EH (cell line): ENCODE data around the gene ZNF771.
A peak's percentile ranks its signal among the peaks of the same experiment; 100 is the strongest.

Source experiments
- DNase-seq: peaks from one replicate; pipeline ENCODE4 v3.0.0-alpha.2; 2015; ENCODE audit warnings: low read depth

The ZNF771 gene

DNA sequence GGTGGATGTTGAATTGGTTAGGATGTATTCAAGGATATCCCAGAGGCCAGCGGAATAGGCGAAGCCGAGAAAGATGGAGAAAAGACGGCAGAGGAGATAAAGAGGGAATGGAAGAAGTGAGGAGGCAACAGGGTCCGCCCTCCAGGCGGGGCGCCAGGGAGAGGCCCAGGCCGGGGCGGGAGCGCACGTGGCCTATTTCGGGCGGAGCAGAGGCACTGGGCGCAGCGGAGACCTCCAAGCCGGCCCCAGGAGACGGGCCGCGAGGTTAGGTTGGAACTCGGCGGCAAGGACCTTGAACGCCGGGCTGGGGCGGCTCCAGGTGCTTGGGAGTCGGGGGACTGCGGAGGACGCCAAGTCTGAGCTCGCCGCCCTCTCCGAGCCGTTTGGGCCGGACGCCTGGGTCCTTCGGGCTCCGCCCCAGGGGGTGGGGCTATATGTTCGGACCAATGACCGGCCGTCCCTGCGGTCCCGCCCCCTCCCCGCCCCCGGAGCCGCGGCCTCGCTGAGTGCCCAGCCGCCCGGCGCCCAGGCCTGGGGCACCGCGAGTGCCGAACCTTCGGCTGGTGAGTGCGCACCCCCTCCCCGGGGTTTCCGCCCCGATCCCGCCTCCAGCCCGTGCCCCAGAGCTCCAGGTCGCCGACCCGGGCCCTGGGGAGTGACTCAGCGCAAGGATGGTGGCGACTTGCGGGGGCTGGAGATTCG is at the start of gene ZNF771:
TSS of gene ZNF771 (plus strand) at position 505 of the 702 bp plus-strand sequence. CDS start 448 bp downstream, outside the sequence.
- peak; percentile 87 for DNase-seq

DNA sequence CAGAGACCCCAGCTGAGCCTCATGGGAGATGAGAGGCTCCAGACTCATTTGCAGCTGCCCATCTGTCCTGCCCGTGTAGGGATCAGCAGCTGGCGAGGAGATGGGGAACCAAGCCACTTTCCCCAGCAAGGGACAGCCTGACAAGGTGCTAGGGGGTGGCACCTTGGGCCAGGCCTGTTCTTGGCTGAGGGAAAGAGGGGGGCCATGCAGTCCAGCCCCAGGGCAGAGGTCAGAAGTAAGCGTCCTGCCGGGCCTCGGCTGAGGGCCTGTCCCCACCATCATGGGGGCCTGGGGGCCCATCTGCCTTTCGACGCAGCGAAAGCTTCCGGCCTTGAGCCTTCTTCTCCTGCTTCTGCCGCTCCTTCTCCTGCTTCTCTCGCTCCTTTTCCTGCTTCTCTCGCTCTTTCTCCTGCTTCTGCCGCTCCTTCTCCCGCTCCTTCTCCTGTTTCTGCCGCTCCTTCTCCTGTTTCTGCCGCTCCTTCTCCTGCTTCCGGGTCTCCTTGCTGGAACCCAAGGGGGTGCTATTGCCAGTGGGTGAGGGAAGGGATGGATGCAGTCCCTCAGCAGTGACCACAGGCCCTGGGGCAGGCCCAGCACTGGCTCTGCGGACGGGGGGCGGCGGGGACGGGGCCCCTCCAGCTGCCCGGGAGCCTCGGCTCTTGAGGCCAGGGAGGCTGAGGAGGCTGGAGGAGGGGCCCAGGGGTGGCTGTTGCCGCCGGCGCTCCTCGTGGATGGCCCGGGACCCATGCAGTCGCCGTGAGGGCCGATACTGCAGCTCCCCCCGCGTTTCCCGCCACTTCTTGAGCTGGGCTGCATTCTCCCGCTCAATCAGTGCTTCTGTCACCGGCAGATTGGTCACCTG is 49.5 kb upstream of the ZNF771 start:
- DNase-seq: no peak

DNA sequence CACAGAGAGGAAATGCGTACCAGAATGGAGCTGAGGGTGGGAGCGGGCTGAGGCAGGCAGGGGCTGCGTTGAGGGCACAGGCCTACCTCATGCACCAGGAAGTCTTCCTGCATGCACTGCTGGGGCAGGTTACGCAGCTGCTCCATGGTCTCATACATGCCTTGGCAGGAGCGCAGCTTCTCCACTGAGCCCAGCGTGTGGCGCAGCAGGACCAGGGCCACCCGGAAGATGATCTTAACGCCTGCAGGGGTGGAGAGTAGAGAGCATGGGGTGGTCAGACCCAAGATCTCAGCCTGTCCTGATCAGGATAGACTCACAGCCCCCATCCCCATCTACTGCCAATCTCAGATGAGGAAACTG is 48.8 kb upstream of the ZNF771 start:
- no peak for DNase-seq

DNA sequence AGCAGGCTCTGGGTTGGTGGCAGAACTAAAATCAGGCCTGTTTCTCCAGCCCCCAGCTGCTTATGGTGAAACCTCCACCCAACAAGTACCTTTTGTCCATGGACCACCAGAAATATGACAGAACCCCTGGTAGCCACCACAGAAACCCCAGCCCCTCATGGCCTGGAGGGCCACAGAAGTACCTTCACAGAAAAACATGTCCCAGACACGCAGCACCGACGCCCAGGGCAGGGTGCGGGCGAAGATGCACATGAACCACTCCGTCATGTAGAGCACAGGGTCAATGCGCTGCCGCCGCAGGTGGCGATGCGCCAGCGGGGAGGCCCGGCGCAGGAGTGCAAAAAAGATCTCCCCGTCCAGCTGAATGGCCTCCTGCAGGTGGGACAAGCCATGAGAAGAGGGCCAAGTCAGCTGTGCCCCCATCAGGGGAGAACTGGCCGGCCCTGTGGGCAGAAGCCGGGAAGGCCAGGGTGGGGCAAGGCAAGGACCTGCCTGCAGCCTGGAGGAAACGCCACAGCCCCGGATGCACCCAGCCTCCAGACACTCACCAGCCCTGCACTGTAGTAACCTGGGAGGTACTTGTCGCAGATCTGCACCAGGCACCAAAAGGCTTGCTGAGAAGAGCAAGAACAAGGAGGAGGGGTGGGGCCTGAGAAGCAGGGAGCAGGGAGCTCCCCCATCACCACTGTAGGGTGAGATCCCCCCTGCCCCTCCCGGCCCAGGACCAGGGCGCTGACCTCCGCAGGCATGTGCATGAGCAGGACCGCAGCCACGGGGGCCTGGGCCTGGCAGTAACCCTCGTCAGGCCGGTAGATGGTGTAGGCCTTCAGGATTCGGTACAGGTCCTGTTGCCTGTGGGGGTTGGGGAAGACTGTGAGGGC is 48.2 kb upstream of the ZNF771 start:
- DNase-seq: no peak

DNA sequence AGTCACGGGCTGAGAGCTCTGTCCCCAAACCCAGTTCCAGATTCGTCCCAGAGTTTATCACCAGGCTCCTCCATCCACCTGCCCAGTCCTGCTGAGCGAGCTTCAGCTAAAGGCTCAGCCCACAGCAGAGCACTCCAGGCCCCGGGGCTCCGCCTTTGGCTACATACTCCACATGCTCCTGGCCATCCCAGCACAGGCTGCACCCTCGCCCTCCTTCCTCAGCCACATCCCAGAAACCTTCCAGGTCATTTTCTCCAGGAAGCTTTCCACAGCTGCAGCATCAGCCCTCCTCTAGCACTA is 47.6 kb upstream of the ZNF771 start:
- no peak for DNase-seq

DNA sequence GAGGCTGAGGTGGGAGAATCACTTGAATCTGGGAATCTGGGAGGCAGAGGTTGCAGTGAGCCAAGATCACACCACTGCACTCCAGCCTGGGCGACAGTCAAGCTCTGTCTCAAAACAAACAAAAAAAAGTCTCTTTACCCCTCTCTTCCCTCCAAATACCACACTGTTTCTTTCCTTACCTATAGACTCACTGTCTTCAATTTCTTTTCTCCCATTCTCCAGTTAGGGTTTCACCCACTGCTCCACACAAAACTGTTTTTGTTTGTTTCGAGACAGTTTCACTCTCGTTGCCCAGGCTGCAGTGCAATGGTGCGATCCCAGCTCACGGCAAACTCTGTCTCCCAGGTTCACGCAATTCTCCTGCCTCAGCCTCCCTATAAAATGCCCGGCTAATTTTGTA is 46.2 kb upstream of the ZNF771 start:
- no peak for DNase-seq

DNA sequence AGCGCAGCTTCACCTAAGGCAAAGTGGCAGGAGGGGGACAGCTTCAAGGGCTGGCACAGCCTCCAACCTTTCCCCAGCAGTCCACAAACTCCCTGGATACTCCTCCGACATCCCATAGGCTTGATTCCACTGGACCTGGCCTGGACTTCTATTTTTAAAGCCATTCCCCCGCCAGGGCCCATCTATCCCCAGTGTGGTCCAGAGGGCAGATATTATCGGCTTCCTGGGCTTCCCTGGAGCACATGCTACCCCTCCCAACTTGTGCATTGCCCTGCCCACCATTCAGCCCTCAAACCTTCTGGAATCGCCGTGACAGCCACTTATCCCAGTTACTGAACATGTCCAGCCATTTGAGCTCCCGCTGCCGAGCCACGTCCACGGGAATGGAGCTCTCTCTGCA is 42.2 kb upstream of the ZNF771 start:
- DNase-seq: no peak

DNA sequence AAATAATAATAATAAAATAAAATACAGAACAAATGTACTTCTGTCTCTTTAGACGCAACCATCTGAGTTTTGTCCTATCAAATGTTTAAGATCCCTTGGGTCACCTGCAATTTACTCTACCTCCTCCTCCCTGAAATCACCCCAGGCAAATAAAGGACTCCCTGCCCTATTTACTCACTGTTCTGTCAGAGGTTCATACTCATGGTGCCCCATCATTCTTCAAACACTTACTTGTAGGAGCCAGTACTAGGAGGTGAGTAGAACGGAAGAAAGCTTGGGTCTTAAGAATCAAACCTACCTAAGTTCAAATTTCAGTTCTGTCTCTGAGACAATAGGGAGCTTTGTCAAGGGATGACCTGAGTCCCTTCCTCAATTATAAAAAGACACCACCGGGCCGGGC is 40.9 kb upstream of the ZNF771 start:
- DNase-seq: no peak

DNA sequence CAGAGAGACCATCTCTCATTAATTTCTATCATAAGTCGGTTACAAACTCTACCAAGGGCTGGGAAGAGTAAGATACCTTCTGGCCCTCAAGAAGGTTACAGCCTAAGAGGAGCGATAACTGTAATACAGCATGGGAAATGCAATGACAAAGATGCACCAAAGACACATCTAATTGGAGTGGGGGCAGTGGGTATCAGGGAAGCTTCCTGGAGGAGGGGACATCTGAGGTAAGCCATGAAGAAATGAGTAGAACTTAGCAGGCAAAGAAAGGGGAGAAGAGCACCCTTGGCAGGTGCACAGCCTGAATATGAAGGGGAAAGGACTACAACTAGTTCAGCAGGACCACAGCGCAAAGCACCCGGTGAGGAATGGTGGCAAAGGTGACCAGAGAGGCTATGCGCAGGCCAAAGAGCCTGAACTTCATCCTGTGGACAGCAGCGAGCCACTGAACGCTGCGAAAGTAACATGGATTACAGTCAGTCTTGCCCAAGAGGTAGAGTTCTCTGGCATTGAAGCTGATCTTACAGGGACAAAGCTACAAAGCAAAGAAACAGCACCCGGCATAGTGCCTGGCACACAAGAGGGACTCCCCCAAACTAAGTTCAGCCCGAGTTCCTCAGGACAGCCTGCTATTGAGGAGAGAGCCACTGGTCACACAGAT is 39.9 kb upstream of the ZNF771 start:
- no peak for DNase-seq

DNA sequence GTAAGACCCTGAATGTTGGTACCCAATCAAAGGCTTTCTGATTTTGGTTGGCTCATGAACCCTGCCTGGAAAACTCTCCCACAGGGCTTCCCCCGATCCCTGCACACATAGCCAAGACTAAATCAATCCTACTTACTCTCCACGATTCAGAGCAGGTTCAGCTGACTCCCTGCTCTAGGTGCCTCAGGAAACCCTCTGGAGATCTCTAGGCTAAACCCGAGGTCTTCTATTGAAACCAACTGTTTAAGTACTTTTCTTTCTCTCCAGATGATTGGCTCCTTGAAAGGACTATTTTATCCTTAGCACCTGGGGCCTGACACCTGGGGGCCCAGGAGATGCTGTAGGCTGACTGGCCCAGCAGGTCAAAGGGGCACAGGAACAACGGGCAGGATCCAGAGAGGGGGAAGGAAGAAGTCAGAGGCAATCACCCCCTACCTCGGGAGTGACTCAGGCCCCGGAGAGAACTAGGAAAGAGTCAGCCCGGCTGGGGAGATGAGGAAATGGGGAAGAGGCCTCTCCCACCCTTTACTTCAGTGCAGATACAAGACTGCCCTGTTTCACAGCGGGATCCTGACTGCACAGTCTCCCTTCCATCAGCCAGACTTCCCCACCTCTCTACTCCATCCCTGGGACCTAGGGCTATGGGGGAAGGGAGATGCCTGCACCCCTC is 39.1 kb upstream of the ZNF771 start:
- DNase-seq: peak; percentile 69

DNA sequence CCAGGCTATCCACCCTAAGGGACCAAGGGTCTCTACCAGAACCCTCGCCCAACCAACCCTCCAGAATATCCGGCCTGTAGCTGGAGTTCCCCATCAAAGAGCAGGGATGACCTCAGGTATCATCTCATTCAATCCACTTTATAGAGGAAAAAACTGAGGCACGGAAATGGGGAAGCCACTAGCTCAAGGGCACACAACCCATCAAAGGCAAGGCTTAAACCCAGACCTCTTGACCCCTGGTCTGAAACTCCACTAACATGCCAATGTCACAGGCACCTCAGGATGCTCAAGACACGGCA is 38.7 kb upstream of the ZNF771 start:
- DNase-seq: no peak

DNA sequence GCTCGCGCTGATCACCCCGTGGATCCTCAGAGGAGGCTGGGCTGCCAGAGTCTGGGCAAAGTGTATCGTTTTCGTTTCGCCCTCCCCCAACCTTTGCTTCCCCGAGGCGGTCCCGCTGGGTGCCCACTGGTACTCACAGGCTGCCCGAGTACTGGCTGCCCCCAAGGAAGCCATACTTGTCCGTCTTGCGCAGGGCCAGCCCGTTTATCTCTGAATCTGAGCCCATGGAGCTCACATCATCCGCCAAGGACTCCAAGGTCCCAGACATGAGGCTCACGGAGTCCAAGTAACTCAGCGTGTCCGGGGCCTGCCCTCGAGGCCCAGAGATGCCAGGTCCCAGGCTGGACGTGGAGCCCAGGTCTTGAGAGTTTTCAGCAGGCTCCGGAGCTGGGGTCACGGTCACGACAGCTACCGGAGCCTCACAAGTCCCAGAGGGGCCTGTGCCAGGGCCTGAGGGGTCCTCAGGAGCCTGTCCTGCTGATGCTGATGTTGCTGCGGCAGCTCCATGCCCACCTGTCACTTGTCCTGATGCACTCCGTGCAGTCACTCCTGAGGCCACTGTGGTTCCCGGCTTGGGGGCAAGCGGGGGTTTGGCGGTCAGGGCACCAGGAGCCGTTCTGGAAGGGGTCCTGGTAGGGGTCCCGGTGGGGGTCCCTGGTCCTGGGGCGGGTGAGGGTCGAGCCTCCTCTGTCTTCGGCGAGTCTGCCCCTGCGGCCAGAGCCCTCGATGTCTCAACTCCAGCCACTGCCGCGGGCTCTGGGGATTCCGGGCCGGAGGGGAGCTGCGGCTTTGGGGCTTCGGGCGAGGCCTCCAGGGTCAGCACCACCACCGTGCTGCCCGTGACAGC is 38.1 kb upstream of the ZNF771 start:
- peak; percentile 26 for DNase-seq

DNA sequence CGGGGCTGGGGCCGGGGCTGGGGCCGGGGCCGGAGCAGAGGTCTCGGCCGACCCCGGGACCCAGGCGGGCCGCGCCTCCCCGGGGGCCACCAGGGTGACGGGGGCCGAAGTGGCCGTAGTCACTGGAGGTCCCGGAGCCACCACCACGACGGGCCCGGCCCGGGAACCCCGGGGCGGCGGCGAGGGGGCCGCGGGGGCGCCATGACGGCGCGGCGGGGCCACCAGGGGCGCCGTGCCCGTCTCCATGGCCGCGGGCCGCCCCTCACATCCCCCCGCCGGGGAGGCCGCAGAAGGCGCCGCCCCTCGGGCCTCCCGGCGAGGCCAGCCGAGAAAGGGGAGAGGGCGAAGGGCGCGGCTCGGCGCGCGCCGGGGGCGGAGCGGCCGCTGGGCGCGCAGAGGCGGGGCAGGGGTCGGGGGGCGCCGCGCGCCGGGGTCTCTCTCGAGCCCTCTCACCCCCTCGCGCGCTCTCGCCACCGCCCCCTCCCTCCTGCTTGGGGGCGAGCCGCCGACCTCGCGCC is 37.4 kb upstream of the ZNF771 start:
- no peak for DNase-seq

DNA sequence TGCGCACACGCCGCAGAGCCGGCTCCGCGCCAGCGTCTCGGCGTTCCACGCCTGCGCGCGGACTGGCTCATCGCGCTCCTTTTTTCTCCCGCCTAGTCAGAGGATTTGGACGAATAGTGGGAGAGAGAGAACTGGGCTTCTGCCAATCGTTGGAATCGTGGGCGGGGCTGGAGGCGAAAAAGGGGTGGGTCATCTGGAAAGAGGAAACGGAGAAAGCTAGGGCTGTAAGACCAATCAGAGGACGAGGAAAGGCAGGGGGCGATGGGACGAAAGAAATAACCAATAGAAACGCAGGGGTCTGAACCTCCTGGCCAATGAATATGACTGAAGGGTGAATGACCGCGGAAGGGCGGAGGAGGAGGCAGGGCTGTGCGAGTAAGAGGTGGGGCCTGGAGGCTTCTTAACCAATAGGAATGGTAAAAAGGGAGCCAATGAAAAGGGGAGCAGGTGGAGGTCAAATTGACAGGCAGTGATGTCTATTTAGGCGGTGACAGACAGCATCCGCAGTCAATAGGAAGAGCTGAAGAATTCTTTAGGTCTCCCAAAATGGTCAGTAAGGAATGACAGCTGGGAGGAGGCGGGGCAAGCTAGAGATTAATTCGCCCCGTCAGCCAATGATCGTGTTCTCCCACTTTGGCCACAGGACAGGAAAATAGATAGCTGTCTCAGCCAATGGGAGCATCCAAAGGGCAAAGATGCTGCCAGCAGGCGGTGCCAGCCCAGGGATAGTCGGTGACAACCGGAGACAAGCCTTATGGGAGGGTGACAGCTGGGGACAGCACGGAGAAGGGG is 36.8 kb upstream of the ZNF771 start, which contains the start of gene TBC1D10B:
TSS of gene TBC1D10B (minus strand) at position 39 of the 792 bp plus-strand sequence. CDS start 311 bp downstream, outside the sequence.
- DNase-seq: peak; percentile 100

DNA sequence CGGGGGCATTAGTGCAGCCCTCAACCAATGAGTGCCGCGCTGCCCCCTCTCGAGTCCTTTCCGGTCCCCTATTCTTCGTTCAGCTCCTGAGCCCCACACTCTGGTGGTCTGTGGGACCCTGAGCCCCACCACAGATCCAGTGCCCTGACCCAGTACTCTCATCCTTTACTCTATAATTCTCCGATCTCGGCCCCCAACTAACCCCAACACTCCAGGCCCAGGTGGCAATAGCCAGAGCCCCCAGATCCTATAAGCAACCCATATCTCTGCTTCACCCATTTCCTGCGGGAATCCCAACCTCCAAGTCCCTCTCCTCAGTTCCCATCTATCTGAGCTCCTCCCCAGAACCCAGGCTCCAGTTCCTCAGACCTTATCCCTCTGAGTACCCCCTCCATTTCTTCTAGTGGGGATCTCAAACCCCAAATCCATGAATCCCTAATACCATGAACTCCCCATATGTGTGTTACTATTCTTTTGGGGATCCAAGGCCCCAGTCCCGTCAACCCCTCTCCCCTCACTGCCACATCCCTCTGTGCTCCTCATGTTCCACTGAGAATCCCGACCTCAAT is 36.1 kb upstream of the ZNF771 start:
- no peak for DNase-seq

DNA sequence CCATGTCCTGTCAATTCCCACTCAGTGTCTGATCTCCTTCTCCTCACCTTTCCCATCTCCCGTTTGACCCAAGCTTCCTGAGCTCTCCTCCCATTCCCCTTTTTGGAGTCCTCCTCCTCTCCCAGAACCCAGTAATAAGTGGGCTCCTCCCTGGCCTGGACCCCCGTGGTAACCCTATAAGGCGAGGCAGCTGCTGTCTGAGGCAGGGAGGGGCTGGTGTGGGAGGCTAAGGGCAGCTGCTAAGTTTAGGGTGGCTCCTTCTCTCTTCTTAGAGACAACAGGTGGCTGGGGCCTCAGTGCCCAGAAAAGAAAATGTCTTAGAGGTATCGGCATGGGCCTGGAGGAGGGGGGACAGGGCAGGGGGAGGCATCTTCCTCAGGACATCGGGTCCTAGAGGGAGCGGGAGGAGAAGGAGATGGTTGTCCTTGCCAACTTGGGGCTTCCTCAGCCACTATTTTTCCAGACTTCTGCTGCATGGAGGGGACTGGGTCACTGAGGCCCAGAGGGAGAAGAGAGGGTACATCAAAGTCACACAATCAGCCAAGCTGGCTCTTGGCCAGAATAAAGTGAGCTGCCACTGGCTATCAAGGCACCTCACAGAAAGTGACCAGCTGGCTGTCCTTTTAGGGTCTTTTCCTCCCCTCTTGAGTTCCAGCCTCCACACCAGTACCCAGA is 35.2 kb upstream of the ZNF771 start:
- no peak for DNase-seq

DNA sequence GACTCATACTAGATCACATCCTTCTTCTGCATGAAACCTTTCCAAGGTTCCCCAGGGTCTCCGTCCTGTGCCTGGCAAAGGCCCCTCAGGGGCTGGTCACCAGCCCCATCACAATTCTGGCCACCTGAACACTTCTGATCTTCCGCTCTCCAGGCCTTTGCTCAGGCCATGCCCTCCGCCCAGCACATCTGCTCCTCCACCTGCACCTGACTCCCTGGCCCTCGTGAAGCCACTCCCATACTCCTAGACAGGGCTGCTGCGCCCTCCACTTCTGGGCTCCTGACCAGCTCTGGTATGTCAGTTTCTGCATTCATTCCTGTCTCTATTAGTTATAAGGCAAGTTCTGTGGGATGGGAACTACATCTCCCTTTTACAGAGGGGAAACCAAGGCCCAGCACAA is 34.7 kb upstream of the ZNF771 start:
- DNase-seq: no peak

DNA sequence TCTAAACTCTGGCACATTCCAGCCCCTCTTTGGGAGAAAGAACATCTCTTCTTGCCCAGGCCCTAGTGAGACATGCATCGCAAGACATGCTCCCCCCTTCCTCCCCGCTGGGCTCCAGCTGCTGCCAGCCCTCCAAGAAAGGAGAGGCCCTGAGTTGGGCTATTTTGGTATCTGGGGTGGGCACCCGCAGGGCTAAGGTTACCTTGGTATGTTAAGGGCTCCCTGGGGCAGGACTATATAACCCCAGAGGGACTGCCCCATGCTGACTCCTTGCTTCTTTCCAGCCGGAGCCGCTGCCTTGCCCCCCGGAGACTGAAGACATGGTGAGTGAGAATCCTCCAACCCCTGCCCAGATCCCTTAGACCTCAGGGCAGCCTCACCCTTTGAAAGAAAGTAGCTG is 32.9 kb upstream of the ZNF771 start, which contains the start of gene MYL11:
TSS of gene MYL11 (plus strand) at position 265 of the 400 bp plus-strand sequence. CDS start at position 321, 56 bp downstream.
- no peak for DNase-seq

DNA sequence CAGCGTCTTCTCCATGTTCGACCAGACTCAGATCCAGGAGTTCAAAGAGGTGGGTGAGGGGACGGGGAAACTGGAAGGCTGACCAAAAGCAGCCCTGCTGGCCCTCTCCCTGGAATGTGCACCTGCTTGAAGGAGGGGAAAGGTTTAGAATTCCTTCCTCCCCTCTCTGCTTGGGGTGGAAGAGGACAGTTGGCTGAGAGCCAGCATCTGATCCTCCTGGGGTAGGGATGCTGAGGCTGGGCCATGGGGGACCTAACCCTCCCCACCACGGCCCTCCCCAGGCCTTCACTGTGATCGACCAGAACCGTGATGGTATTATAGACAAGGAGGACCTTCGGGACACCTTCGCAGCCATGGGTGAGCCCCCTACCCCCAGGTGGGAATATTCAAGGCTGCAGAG is 31.5 kb upstream of the ZNF771 start:
- no peak for DNase-seq
